Epithelial cell of proximal tubule (primary cell): Measurements from ENCODE around the gene ZFP36L1. TPM values are rescaled to one million over a fixed set of nuclear protein-coding genes. Genes with fewer than 3 reads are reported as not detected.

ENCODE experiments used
- DNase-seq: peaks from one replicate; pipeline ENCODE4 v3.0.0-alpha.2; 2011; ENCODE audit warnings: low read depth
- H3K4me3 ChIP-seq: 2 replicates; pipeline ENCODE4 v1.5.1; 2011; ENCODE audit warnings: low read depth, mild to moderate bottlenecking, low read length
- total RNA-seq: library from RNA; depleted of rRNA; stranded (reverse); fragments of >200 nt; gene quantifications from 2 replicates; pipeline ENCODE4 v1.2.3, GENCODE V29; 2015
- TF ChIP-seq, protein P1 (sequence below): conservative IDR thresholded peaks from 2 replicates; pipeline ENCODE4 v1.5.1; 2012; ENCODE audit warnings: low read depth, mild to moderate bottlenecking, low read length

ZFP36L1 gene
- total RNA-seq, 1 donor from 2014 or later = 142 TPM

DNA sequence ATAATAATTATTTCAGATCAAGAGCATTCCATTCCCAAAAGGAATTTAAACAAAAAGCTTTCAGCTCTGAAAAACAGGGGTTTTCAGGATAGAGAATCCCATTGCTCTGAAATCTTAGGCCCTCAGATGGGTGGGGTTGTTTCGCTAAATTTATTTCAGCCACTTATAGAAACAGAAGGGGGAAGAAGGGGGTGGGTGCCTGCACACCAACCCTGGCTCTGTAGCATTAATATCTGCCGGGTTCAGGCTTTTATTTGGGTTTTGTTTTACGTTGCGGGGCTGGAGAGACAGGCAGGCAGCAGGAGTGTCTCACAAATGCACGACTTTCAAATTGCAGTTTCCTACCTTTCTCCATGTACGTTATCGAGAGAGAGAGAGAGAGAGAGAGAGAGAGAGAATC, 12.5 kb upstream of the ZFP36L1 start:
- no peak overlapping the region for H3K4me3 ChIP-seq
- DNase-seq = no peak
- TF ChIP-seq, protein P1, sequence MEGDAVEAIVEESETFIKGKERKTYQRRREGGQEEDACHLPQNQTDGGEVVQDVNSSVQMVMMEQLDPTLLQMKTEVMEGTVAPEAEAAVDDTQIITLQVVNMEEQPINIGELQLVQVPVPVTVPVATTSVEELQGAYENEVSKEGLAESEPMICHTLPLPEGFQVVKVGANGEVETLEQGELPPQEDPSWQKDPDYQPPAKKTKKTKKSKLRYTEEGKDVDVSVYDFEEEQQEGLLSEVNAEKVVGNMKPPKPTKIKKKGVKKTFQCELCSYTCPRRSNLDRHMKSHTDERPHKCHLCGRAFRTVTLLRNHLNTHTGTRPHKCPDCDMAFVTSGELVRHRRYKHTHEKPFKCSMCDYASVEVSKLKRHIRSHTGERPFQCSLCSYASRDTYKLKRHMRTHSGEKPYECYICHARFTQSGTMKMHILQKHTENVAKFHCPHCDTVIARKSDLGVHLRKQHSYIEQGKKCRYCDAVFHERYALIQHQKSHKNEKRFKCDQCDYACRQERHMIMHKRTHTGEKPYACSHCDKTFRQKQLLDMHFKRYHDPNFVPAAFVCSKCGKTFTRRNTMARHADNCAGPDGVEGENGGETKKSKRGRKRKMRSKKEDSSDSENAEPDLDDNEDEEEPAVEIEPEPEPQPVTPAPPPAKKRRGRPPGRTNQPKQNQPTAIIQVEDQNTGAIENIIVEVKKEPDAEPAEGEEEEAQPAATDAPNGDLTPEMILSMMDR = no peak

DNA sequence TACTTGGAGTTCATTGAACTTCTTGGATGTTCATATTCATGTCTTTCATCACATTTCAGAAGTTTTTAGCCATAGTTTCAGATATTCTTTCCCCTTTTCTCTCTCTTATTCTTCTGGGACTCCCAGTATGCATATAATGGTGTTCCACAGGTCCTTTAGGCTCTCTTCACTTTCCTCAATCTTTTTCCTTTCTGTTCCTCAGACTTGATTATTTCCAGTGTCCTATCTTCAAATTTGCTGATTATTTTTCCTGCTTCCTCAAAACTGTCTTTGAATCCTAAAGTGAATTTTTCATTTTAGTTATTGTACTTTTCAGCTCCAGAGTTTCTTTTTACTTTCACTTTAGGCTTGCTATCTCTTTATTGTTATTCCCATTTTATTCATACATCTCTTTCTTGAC, 8.8 kb upstream of the ZFP36L1 start:
- DNase-seq = no peak
- H3K4me3 ChIP-seq = no peak overlapping the region
- TF ChIP-seq, protein P1 = no peak

DNA sequence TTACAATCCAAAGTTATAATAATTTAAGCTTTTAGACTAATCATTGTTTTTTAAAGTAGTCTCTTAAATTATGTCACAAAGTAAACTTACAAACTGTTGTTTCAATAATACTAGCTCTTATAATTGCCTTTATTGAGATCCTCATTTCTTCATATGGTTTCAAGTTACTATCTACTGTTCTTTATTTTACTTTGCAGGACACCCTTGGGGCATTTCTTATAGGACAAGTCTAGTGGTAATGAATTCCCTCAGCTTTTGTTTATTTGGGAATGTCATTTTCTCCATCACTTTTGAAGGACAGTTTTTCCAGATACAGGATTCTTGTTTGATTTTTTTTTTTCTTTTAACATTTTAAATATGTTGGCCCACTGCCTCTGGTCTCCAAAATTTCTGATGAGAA, 8.1 kb upstream of the ZFP36L1 start:
- TF ChIP-seq, protein P1 = no peak
- no peak overlapping the region for H3K4me3 ChIP-seq
- no peak for DNase-seq

DNA sequence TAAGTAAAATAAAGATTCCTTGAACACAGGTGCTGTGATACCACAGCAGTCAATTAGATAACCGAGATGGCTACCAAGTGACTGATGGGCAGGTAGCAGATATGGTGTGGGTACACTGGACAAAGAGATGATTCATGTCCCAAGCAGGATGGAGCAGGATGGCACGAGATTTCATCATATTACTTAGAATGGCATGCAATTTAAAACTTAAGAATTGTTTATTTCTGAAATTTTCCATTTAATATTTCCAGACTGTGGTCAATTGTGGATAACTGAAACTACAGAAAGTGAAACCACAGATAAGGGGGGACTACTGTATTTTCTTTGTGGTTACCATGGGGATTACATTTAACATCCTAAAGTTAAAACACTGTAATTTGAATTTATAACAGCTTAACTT, 7.5 kb upstream of the ZFP36L1 start:
- DNase-seq = no peak
- H3K4me3 ChIP-seq = no peak overlapping the region
- TF ChIP-seq, protein P1 = no peak

DNA sequence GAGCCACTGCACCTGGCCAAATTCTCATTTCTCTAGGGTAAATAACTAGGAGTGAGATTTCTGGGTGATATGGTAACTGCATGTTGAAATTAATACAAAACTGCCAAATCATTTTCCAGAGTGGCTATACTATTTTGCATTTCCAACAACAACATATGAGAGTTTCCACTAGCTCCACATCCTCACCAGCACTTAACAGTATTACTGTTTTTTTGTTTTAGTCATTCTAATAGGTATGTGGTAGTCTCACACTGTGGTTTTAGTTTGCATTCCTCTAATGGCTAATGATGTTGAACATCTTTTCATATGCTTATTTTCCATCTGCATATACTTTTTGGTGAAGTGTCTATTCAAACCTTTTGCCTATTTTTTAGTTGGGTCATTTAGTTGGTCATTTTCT, 5.8 kb upstream of the ZFP36L1 start:
- TF ChIP-seq, protein P1 = no peak
- no peak overlapping the region for H3K4me3 ChIP-seq
- no peak for DNase-seq

DNA sequence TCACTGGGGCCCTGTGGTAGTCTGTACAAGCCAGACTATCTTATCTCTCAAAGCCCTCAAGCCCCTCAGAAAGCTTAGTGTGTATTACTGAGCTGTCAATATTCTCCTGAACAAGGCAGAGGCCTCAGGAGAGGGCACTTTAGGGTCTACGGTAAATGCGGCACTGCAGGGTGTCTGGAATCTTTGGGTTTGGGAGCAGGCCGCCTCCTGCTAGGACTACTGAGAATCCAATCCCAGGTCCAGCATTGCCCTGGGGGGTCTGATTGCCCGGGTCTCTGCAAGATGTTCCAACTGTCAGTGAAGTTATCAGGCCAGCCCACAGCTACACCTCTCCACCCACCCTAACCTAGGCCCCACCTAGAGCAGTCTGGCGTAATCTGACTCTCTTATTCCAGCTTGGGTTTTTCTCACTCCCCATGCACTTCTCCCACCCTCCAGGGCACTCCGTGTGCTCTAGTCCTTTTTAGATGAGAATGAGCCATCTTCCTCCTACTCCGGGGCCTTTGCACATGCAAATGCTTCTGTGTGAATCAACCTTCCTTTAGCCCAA, 4.3 kb upstream of the ZFP36L1 start:
- DNase-seq = no peak
- H3K4me3 ChIP-seq = no peak overlapping the region
- TF ChIP-seq, protein P1 = no peak

DNA sequence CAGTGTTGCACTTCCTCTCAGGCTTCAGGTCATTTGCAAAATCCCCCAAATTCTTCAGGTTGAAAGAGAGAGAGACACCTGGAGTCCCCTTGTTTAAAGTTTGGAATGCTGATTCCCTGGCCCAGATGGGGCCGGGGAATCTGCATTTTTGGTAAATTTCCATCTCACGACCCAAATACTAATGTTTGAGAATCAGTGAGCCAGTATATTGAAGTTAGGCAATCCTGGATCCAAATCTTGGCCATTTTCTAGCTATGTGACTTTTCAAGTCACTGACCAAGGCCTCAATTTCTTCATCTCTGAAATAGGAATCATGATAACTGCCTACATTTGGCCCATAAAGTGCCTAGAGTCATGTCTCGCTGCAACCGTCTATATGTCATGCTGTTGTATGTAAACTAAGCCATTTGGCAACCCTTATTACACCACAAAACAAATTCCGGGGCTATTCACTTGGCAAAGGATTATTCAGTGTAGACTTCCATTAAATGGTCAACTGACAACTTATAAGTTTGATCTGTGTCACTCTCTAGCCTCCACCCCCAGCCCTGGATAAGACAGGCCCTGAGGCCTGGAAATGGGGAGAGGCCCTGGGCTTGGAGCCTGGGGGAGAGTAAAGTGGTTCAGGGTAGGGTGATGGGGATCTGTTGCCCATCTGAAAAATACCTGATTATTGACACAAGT, 3.7 kb upstream of the ZFP36L1 start:
- no peak for DNase-seq
- TF ChIP-seq, protein P1 = no peak
- H3K4me3 ChIP-seq = peak overlapping the region; percentile 99
